GM19397 (cell line): ENCODE results near the gene PLA2G3.

Experiments used
- ATAC-seq: cut with Tn5 transposase; IDR thresholded peaks from one replicate; pipeline ENCODE4 v1.9.1; 2021; ENCODE audit warnings: mild to moderate bottlenecking, moderate library complexity; ENCODE audit not compliant: unreplicated experiment

PLA2G3 gene

GRCh38 chr22:31148488-31148887 lies 8.2 kb upstream of the PLA2G3 start:
- no peak for ATAC-seq

- ATAC-seq, result no peak
Observed at GRCh38 chr22:31144223-31144622, 3.9 kb upstream of the PLA2G3 start.

GRCh38 chr22:31143537-31143936 lies 3.2 kb upstream of the PLA2G3 start:
- no peak for ATAC-seq

GRCh38 chr22:31143038-31143437 lies 2.7 kb upstream of the PLA2G3 start:
- no peak for ATAC-seq

- ATAC-seq, result no peak
Observed at GRCh38 chr22:31142285-31142684, 2.0 kb upstream of the PLA2G3 start.

- ATAC-seq, result no peak
Observed at GRCh38 chr22:31141551-31141950, 1.2 kb upstream of the PLA2G3 start.

GRCh38 chr22:31140746-31141145 lies 438 bp upstream of the PLA2G3 start:
- ATAC-seq, result no peak

GRCh38 chr22:31139066-31139465 lies 1.2 kb downstream of the PLA2G3 start:
- no peak for ATAC-seq

- no peak for ATAC-seq
Observed at GRCh38 chr22:31138126-31138525, 2.2 kb downstream of the PLA2G3 start.

- ATAC-seq, result no peak
Observed at GRCh38 chr22:31137721-31138120, 2.6 kb downstream of the PLA2G3 start.

- no peak for ATAC-seq
Observed at GRCh38 chr22:31136711-31137110, 3.6 kb downstream of the PLA2G3 start.

GRCh38 chr22:31136155-31136554 lies 4.2 kb downstream of the PLA2G3 start:
- no peak for ATAC-seq

GRCh38 chr22:31135706-31136105 lies 4.6 kb downstream of the PLA2G3 start:
- no peak for ATAC-seq

- no peak for ATAC-seq
Observed at GRCh38 chr22:31134688-31135087, 5.6 kb downstream of the PLA2G3 start.

- ATAC-seq, result no peak
Observed at GRCh38 chr22:31133911-31134310, 6.4 kb downstream of the PLA2G3 start.

- ATAC-seq, result no peak
Observed at GRCh38 chr22:31130873-31131272, 9.4 kb downstream of the PLA2G3 start.

GRCh38 chr22:31128156-31128555 lies 12.2 kb downstream of the PLA2G3 start:
- ATAC-seq, result no peak

- ATAC-seq, result no peak
Observed at GRCh38 chr22:31127181-31127772, 13.0 kb downstream of the PLA2G3 start.

- ATAC-seq, result no peak
Observed at GRCh38 chr22:31126869-31127175, 13.5 kb downstream of the PLA2G3 start.

- no peak for ATAC-seq
Observed at GRCh38 chr22:31126128-31126868, 14.0 kb downstream of the PLA2G3 start.

- no peak for ATAC-seq
Observed at GRCh38 chr22:31125521-31126117, 14.7 kb downstream of the PLA2G3 start.

GRCh38 chr22:31124811-31125465 lies 15.4 kb downstream of the PLA2G3 start:
- ATAC-seq, result no peak
